Measurements from ENCODE around the gene ORMDL2. TPM values are rescaled to one million over a fixed set of nuclear protein-coding genes. Genes with fewer than 3 reads are reported as not detected.

Gene ORMDL2
- total RNA-seq, 1 donor from 2014 or later, result 12.5 TPM

DNA sequence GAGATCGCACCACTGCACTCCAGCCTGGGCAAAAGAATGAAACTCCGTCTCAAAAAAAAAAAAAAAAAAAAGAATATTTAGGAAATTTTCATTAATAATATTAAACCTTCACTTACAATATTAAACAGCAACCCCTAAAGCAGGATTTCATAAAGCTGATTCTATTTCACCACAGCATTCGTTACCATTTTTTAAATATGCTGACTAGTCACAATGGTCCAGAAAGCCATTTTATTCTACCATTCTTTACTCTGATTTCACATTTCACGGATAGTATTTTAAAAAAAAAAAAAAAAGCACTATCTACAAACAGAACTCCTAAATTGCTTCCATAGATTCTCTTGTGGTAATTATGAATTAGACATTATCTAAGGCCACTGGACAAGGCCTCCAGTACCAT is 27.9 kb upstream of the ORMDL2 start:
- TF ChIP-seq EZH2phosphoT487 (IDR thresholded peaks at IDR 0.05) (no peak), EZH2 (IDR thresholded peaks at IDR 0.05) (no peak)
- TF ChIP-seq, protein P1, sequence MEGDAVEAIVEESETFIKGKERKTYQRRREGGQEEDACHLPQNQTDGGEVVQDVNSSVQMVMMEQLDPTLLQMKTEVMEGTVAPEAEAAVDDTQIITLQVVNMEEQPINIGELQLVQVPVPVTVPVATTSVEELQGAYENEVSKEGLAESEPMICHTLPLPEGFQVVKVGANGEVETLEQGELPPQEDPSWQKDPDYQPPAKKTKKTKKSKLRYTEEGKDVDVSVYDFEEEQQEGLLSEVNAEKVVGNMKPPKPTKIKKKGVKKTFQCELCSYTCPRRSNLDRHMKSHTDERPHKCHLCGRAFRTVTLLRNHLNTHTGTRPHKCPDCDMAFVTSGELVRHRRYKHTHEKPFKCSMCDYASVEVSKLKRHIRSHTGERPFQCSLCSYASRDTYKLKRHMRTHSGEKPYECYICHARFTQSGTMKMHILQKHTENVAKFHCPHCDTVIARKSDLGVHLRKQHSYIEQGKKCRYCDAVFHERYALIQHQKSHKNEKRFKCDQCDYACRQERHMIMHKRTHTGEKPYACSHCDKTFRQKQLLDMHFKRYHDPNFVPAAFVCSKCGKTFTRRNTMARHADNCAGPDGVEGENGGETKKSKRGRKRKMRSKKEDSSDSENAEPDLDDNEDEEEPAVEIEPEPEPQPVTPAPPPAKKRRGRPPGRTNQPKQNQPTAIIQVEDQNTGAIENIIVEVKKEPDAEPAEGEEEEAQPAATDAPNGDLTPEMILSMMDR (IDR thresholded peaks at IDR 0.05), result no peak
- Histone ChIP-seq H3K36me3 (peaks cover 46% of the 10 kb centered on the region), H3K4me3 (no peak overlapping the region), H3K9ac (no peak overlapping the region), H3K27me3 (no peaks in the 10 kb centered on the region), H3F3A (ENCODE audit: low read depth) (peaks cover 13% of the 10 kb centered on the region), H3K9me3 (ENCODE audit: low read depth) (no peaks in the 10 kb centered on the region), H3K79me2 (ENCODE audit: low read depth) (peaks cover 15% of the 10 kb centered on the region), H4K20me1 (ENCODE audit: low read depth) (peaks cover 9% of the 10 kb centered on the region), H2AFZ (replicated peaks) (no peak overlapping the region), H3K4me1 (no peaks in the 10 kb centered on the region), H3K4me2 (no peak overlapping the region), H3K27ac (no peak overlapping the region)
- Mint-ChIP-seq H3K27ac (no peak overlapping the region), H3K9me3 (no peaks in the 10 kb centered on the region), H3K4me3 (no peak overlapping the region), H3K27me3 (ENCODE audit: insufficient read depth, low read depth) (no peaks in the 10 kb centered on the region), H3K4me1 (no peaks in the 10 kb centered on the region), H3K36me3 (peaks cover 43% of the 10 kb centered on the region)
- DNase-seq (ENCODE audit: low spot score), result no peak

GRCh38 chr12:55795950-55796349 is 21.9 kb upstream of the ORMDL2 start:
- Mint-ChIP-seq H3K9me3 (no peaks in the 10 kb centered on the region), H3K4me1 (peaks cover 4% of the 10 kb centered on the region), H3K27me3 (ENCODE audit: insufficient read depth, low read depth) (no peaks in the 10 kb centered on the region), H3K4me3 (no peak overlapping the region), H3K27ac (no peak overlapping the region), H3K36me3 (peaks cover 27% of the 10 kb centered on the region)
- DNase-seq (ENCODE audit: low spot score), result no peak
- Histone ChIP-seq H3K9me3 (ENCODE audit: low read depth) (no peaks in the 10 kb centered on the region), H3K27me3 (no peaks in the 10 kb centered on the region), H3K4me1 (peaks cover 10% of the 10 kb centered on the region), H3K36me3 (peaks cover 31% of the 10 kb centered on the region), H3K27ac (no peak overlapping the region), H4K20me1 (ENCODE audit: low read depth) (peaks cover 41% of the 10 kb centered on the region), H3K9ac (no peak overlapping the region), H3K79me2 (ENCODE audit: low read depth) (peaks cover 54% of the 10 kb centered on the region), H3K4me3 (no peak overlapping the region), H3F3A (ENCODE audit: low read depth) (peaks cover 37% of the 10 kb centered on the region), H2AFZ (replicated peaks) (no peak overlapping the region), H3K4me2 (no peak overlapping the region)
- TF ChIP-seq EZH2phosphoT487 (IDR thresholded peaks at IDR 0.05) (no peak), EZH2 (IDR thresholded peaks at IDR 0.05) (no peak)
- TF ChIP-seq, protein P1 (IDR thresholded peaks at IDR 0.05), result no peak

DNA sequence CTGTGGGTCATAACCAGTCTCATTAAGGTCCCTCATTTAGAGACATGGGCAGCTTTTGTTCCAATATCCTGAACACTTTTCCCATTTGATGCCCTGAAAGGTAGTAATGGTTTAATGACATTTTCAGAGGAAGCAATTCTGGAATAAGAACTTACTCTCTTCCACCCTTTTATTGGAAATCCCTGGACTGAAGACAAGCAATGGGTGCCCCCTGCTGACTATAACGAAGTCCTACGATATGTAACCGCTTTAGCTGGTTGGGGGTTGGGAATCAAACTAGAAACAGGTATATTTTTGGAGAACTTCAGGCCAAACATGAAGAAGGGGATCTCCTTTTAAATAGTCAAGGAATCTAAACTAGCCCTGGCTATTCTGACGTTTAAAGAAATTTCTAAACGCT is 20.8 kb upstream of the ORMDL2 start:
- TF ChIP-seq EZH2 (IDR thresholded peaks at IDR 0.05) (no peak), EZH2phosphoT487 (IDR thresholded peaks at IDR 0.05) (no peak)
- TF ChIP-seq, protein P1 (IDR thresholded peaks at IDR 0.05), result peak; percentile 71
- Histone ChIP-seq H3K9ac (no peak overlapping the region), H3K79me2 (ENCODE audit: low read depth) (peaks cover 65% of the 10 kb centered on the region), H3K27ac (no peak overlapping the region), H3K9me3 (ENCODE audit: low read depth) (no peaks in the 10 kb centered on the region), H2AFZ (replicated peaks) (no peak overlapping the region), H3K36me3 (peaks cover 29% of the 10 kb centered on the region), H3K4me2 (no peak overlapping the region), H3K4me1 (peaks cover 10% of the 10 kb centered on the region), H3K27me3 (no peaks in the 10 kb centered on the region), H3F3A (ENCODE audit: low read depth) (peaks cover 32% of the 10 kb centered on the region), H4K20me1 (ENCODE audit: low read depth) (peaks cover 52% of the 10 kb centered on the region), H3K4me3 (no peak overlapping the region)
- H3K4me1 Mint-ChIP-seq, result peaks cover 4% of the 10 kb centered on the region
- H3K27me3 Mint-ChIP-seq (ENCODE audit: insufficient read depth, low read depth), result no peaks in the 10 kb centered on the region
- no peaks in the 10 kb centered on the region for H3K9me3 Mint-ChIP-seq
- DNase-seq (ENCODE audit: low spot score), result peak; percentile 78
- no peak overlapping the region for H3K4me3 Mint-ChIP-seq
- no peak overlapping the region for H3K27ac Mint-ChIP-seq
- peaks cover 25% of the 10 kb centered on the region for H3K36me3 Mint-ChIP-seq

Measured in neural progenitor cell (in vitro differentiated cells).